SH-SY5Y (cell line): ENCODE results near the gene GAS2L2.

ENCODE experiments used
- GATA2 ChIP-seq: IDR thresholded peaks from 2 replicates; pipeline ENCODE4 v1.6.1; 2011; ENCODE audit warnings: mild to moderate bottlenecking, low read depth, low read length
- GATA3 ChIP-seq: IDR thresholded peaks from 2 replicates; pipeline ENCODE4 v1.6.1; 2011; ENCODE audit warnings: low read depth, mild to moderate bottlenecking, low read length, moderate library complexity

- TF ChIP-seq GATA2, result no peak
- TF ChIP-seq GATA3, result no peak
Measured at GRCh38 chr17:35742496-35742895, 10.5 kb downstream of the GAS2L2 start.
